ENCODE data around the gene PLEKHA8. TPM values are rescaled to one million over a fixed set of nuclear protein-coding genes. Genes with fewer than 3 reads are reported as not detected.
A peak's percentile ranks its signal among the peaks of the same experiment; 100 is the strongest.
"Not testable (repeated sequence)": the region's sequence is repeated elsewhere in the genome, so short reads cannot be mapped to it uniquely, and the experiment has no call there.

PLEKHA8 gene
- total and polyA plus RNA-seq, 2 experiments from 2014 or later = 16.8 to 25.9 TPM

GRCh38 chr7:30090111-30090510 is 61.9 kb downstream of the PLEKHA8 start:
- peak in 1 of 2 donors; percentile 32 for DNase-seq (ENCODE audit: low read depth in 1 of 2, low spot score in 1 of 2)
- Histone ChIP-seq H3K36me3 (no peaks in the 10 kb centered on the region), H3K27ac (no peak overlapping the region), H3K4me3 (no peak overlapping the region), H3K9me3 (ENCODE audit: low read depth) (no peaks in the 10 kb centered on the region), H3K27me3 (no peaks in the 10 kb centered on the region), H3K4me1 (ENCODE audit: low read depth) (no peaks in the 10 kb centered on the region)
- TF ChIP-seq CTCF (IDR thresholded peaks at IDR 0.05; ENCODE audit: low read depth, low read length) = no peak

GRCh38 chr7:30091491-30091912 is 63.3 kb downstream of the PLEKHA8 start:
- Histone ChIP-seq H3K9me3 (ENCODE audit: low read depth) (no peaks in the 10 kb centered on the region), H3K36me3 (no peaks in the 10 kb centered on the region), H3K4me3 (no peak overlapping the region), H3K4me1 (ENCODE audit: low read depth) (no peaks in the 10 kb centered on the region), H3K27ac (no peak overlapping the region), H3K27me3 (no peaks in the 10 kb centered on the region)
- peak in 1 of 2 donors; percentile 88 for DNase-seq (ENCODE audit: low read depth in 1 of 2, low spot score in 1 of 2)
- no peak for TF ChIP-seq CTCF (IDR thresholded peaks at IDR 0.05; ENCODE audit: low read depth, low read length)

GRCh38 chr7:30091987-30092386 is 63.8 kb downstream of the PLEKHA8 start:
- no peak overlapping the region for H3K4me3 ChIP-seq
- TF ChIP-seq CTCF (IDR thresholded peaks at IDR 0.05; ENCODE audit: low read depth, low read length) = no peak
- no peaks in the 10 kb centered on the region for H3K4me1 ChIP-seq (ENCODE audit: low read depth)
- H3K27me3 ChIP-seq = no peaks in the 10 kb centered on the region
- H3K36me3 ChIP-seq = no peaks in the 10 kb centered on the region
- no peaks in the 10 kb centered on the region for H3K9me3 ChIP-seq (ENCODE audit: low read depth)
- DNase-seq (ENCODE audit: low read depth in 1 of 2, low spot score in 1 of 2) = no peak
- H3K27ac ChIP-seq = no peak overlapping the region

GRCh38 chr7:30093420-30093952 is 65.3 kb downstream of the PLEKHA8 start:
- peak in 1 of 2 donors; percentile 63 for DNase-seq (ENCODE audit: low read depth in 1 of 2, low spot score in 1 of 2)
- no peak overlapping the region for H3K4me3 ChIP-seq
- H3K36me3 ChIP-seq = no peaks in the 10 kb centered on the region
- H3K27ac ChIP-seq = no peak overlapping the region
- no peaks in the 10 kb centered on the region for H3K9me3 ChIP-seq (ENCODE audit: low read depth)
- H3K4me1 ChIP-seq (ENCODE audit: low read depth) = no peaks in the 10 kb centered on the region
- TF ChIP-seq CTCF (IDR thresholded peaks at IDR 0.05; ENCODE audit: low read depth, low read length) = no peak
- no peaks in the 10 kb centered on the region for H3K27me3 ChIP-seq

GRCh38 chr7:30098599-30098998 is 70.4 kb downstream of the PLEKHA8 start:
- H3K36me3 ChIP-seq; H3K27me3 ChIP-seq; H3K9me3 ChIP-seq (ENCODE audit: low read depth); H3K4me1 ChIP-seq (ENCODE audit: low read depth); DNase-seq (ENCODE audit: low read depth in 1 of 2, low spot score in 1 of 2); H3K4me3 ChIP-seq; H3K27ac ChIP-seq: not testable (repeated sequence)

- H3K9me3 ChIP-seq (ENCODE audit: low read depth) = no peaks in the 10 kb centered on the region
- H3K27me3 ChIP-seq = no peaks in the 10 kb centered on the region
- H3K4me3 ChIP-seq = no peak overlapping the region
- no peak for TF ChIP-seq CTCF (IDR thresholded peaks at IDR 0.05; ENCODE audit: low read depth, low read length)
- H3K27ac ChIP-seq = no peak overlapping the region
- H3K36me3 ChIP-seq = no peaks in the 10 kb centered on the region
- DNase-seq (ENCODE audit: low read depth in 1 of 2, low spot score in 1 of 2) = no peak
- H3K4me1 ChIP-seq (ENCODE audit: low read depth) = no peaks in the 10 kb centered on the region
Observed at GRCh38 chr7:30102281-30102680, 74.1 kb downstream of the PLEKHA8 start.

All from cardiac muscle cell (in vitro differentiated cells and primary cell).